Right lobe of liver (tissue), 6 donors: ENCODE data around the gene HTR2C. TPM values are rescaled to one million over a fixed set of nuclear protein-coding genes. Genes with fewer than 3 reads are reported as not detected.
"Not testable (repeated sequence)": the region's sequence is repeated elsewhere in the genome, so short reads cannot be mapped to it uniquely, and the experiment has no call there.

ENCODE experiments used
- ATAC-seq, 4 donors: fragments of 200-7000 bp; cut with Tn5 transposase; one replicate each; pipeline ENCODE4 v1.9.1; 2020; ENCODE audit warnings: mild to moderate bottlenecking in 4 of 4, moderate library complexity in 4 of 4
- DNase-seq, 3 donors: peaks; one replicate each; pipeline ENCODE4 v3.0.0-alpha.2; 2020
- H3K27ac ChIP-seq, 3 donors: fragments of 200-600 bp; one replicate each; pipeline ENCODE4 v1.8.0; 2022
- H3K27me3 ChIP-seq, 2 donors: fragments of 200-600 bp; one replicate each; pipeline ENCODE4 v1.8.0; 2022
- H3K36me3 ChIP-seq, 4 donors: fragments of 200-600 bp; sonication (generic) in 1 of 4; one replicate each; pipeline versions ENCODE4 v1.5.1 to v1.8.0; 2017 to 2022; ENCODE audit warnings: control low read depth in 1 of 4
- H3K4me1 ChIP-seq, 4 donors: fragments of 200-600 bp; sonication (generic) in 1 of 4; one replicate each; pipeline versions ENCODE4 v1.5.1 to v1.8.0; 2017 to 2022; ENCODE audit warnings: control low read depth in 1 of 4
- H3K4me3 ChIP-seq, 3 donors: fragments of 200-600 bp; one replicate each; pipeline ENCODE4 v1.8.0; 2022
- H3K9me3 ChIP-seq, 4 donors: fragments of 200-600 bp; sonication (generic) in 1 of 4; one replicate each; pipeline versions ENCODE4 v1.5.1 to v1.8.0; 2017 to 2022; ENCODE audit warnings: control low read depth in 1 of 4
- CTCF ChIP-seq, 4 donors: fragments of 200-600 bp in 3 of 4; fragments of 450-650 bp in 1 of 4; IDR thresholded peaks; one replicate each; pipeline versions ENCODE4 v1.5.1 to v1.8.0; 2016 to 2022; ENCODE audit warnings: antibody characterized with exemption in 4 of 4, mild to moderate bottlenecking in 2 of 4
- POLR2A ChIP-seq: fragments of 450-650 bp; IDR thresholded peaks from one replicate; pipeline ENCODE4 v1.6.1; 2017; ENCODE audit warnings: antibody characterized with exemption, mild to moderate bottlenecking
- WGBS: methylation state at CpG from one replicate; pipeline ENCODE4 v1.1.6; 2018; ENCODE audit warnings: low coverage, low lambda C conversion rate; ENCODE audit not compliant: insufficient coverage; ENCODE audit errors: missing lambda C conversion rate; 5-methylcytosine and 5-hydroxymethylcytosine counted together
- intact Hi-C, 2 donors: fragments of 100-400 bp; cut with DNase I; formaldehyde crosslinking; loops; one replicate each; pipeline versions ENCODE4 v1.11.2 to v1.14.1; 2022
- total RNA-seq, 6 experiments: library from RNA; depleted of rRNA in 2 of 6; stranded (reverse); fragments of >200 nt in 2 of 6; fragmentation: NEBNext Ultra II Directional in 3 of 6; extraction: Animal tissue kit (Norgen Biotek cat#: 25700) in 3 of 6; gene quantifications; one replicate each; pipeline versions ENCODE4 v1.1.0 to v1.2.4, GENCODE V29; 2016 to 2023
- donor health status: DM: no; HTN: yes; CAD: no.
- donor health status: DM: no; HTN: no; CAD: no.
- donor health status: DM: no; HTN: no; CAD: no.
- donor health status: DM: no; HTN: yes; CAD: no.
- donor health status: DM: no; HTN: yes; CAD: no.

The HTR2C gene
- total RNA-seq, 6 experiments from 2014 or later: not detected

GRCh38 chrX:114924856-114925255 is 341.0 kb downstream of the HTR2C start:
- ATAC-seq: no peak
- Histone ChIP-seq H3K4me1 (no peaks in the 10 kb centered on the region), H3K27ac (no peak overlapping the region), H3K36me3 (no peaks in the 10 kb centered on the region), H3K9me3 (no peaks in the 10 kb centered on the region), H3K27me3 (peaks cover 0 to 4% of the 10 kb centered on the region in 2 donors), H3K4me3 (no peak overlapping the region)
- TF ChIP-seq CTCF (IDR thresholded peaks at IDR 0.05) (no peak), POLR2A (no peak)
- intact Hi-C loops: no loop called here
- DNase-seq: no peak

GRCh38 chrX:114930227-114930626 is 346.3 kb downstream of the HTR2C start:
- H3K9me3 ChIP-seq: no peaks in the 10 kb centered on the region
- no peak for DNase-seq
- TF ChIP-seq POLR2A: no peak
- no peak for TF ChIP-seq CTCF (IDR thresholded peaks at IDR 0.05)
- H3K4me1 ChIP-seq: no peaks in the 10 kb centered on the region
- no peak overlapping the region for H3K27ac ChIP-seq
- no peaks in the 10 kb centered on the region for H3K36me3 ChIP-seq
- no peak for ATAC-seq
- peaks cover 0 to 4% of the 10 kb centered on the region in 2 donors for H3K27me3 ChIP-seq
- intact Hi-C loops: no loop called here
- no peak overlapping the region for H3K4me3 ChIP-seq

- no peaks in the 10 kb centered on the region for H3K4me1 ChIP-seq
- DNase-seq: no peak
- TF ChIP-seq CTCF (IDR thresholded peaks at IDR 0.05): no peak
- TF ChIP-seq POLR2A: no peak
- no peaks in the 10 kb centered on the region for H3K27me3 ChIP-seq
- no peak overlapping the region for H3K27ac ChIP-seq
- H3K36me3 ChIP-seq: no peaks in the 10 kb centered on the region
- intact Hi-C loops: no loop called here
- H3K4me3 ChIP-seq: no peak overlapping the region
- WGBS: 33% methylated on average over 1 of the region's 1 CpG
- no peak for ATAC-seq
- H3K9me3 ChIP-seq: no peaks in the 10 kb centered on the region
Observed at GRCh38 chrX:114932550-114932949, 348.7 kb downstream of the HTR2C start.

- WGBS: 57% methylated on average over 2 of the region's 2 CpGs
- not testable (repeated sequence) for H3K9me3 ChIP-seq
Observed at GRCh38 chrX:114933291-114933690, 349.4 kb downstream of the HTR2C start.

GRCh38 chrX:114937090-114937489 is 353.2 kb downstream of the HTR2C start:
- WGBS: 45% methylated on average over 3 of the region's 3 CpGs

More at GRCh38 chrX:114933291-114933690, 349.4 kb downstream of the HTR2C start:
- ATAC-seq, H3K4me3 ChIP-seq, H3K27me3 ChIP-seq, DNase-seq, intact Hi-C loops, H3K4me1 ChIP-seq, H3K36me3 ChIP-seq, H3K27ac ChIP-seq: not testable (repeated sequence)

GRCh38 chrX:114952696-114953095 is 368.8 kb downstream of the HTR2C start:
- no peak overlapping the region for H3K27ac ChIP-seq
- H3K4me3 ChIP-seq: no peak overlapping the region
- H3K9me3 ChIP-seq: no peaks in the 10 kb centered on the region
- H3K4me1 ChIP-seq: no peaks in the 10 kb centered on the region
- no peak for DNase-seq
- H3K27me3 ChIP-seq: no peaks in the 10 kb centered on the region
- no peaks in the 10 kb centered on the region for H3K36me3 ChIP-seq
- TF ChIP-seq CTCF (IDR thresholded peaks at IDR 0.05): no peak
- no peak for TF ChIP-seq POLR2A
- no peak for ATAC-seq
- intact Hi-C loops: no loop called here
- 70% methylated on average over 2 of the region's 2 CpGs for WGBS

More at GRCh38 chrX:114937090-114937489, 353.2 kb downstream of the HTR2C start:
- ATAC-seq, intact Hi-C loops, H3K36me3 ChIP-seq, H3K27ac ChIP-seq, DNase-seq, H3K4me1 ChIP-seq, H3K27me3 ChIP-seq, H3K9me3 ChIP-seq, H3K4me3 ChIP-seq: not testable (repeated sequence)
